NCI-H2029 treated with DMSO at 0.1 percent for 48 hours (cell line): Measurements from ENCODE around the gene SESN3.

ENCODE experiments used
- DNase-seq: peaks from one replicate; lab custom pipeline; 2025; lab: John Stamatoyannopoulos, UW

The SESN3 gene

GRCh38 chr11:95119361-95120060 lies 111.5 kb downstream of the SESN3 start:
- no peak for DNase-seq

GRCh38 chr11:95115597-95115996 lies 115.4 kb downstream of the SESN3 start:
- DNase-seq, result no peak
